Medulla oblongata (tissue), 1 donor: ENCODE measurements around the gene SARDH.
"Not testable (repeated sequence)": the region's sequence is repeated elsewhere in the genome, so short reads cannot be mapped to it uniquely, and the experiment has no call there.

Experiments
- DNase-seq: peaks from one replicate; pipeline ENCODE4 v3.0.0-alpha.2; 2015; ENCODE audit errors: extremely low spot score

SARDH gene

GRCh38 chr9:133632806-133633680 is 105.1 kb downstream of the SARDH start:
- DNase-seq: no peak

GRCh38 chr9:133631111-133631510 is 107.0 kb downstream of the SARDH start:
- no peak for DNase-seq

- DNase-seq: no peak
These were observed 108.7 kb downstream of the SARDH start for GRCh38 chr9:133629221-133630110.

DNA sequence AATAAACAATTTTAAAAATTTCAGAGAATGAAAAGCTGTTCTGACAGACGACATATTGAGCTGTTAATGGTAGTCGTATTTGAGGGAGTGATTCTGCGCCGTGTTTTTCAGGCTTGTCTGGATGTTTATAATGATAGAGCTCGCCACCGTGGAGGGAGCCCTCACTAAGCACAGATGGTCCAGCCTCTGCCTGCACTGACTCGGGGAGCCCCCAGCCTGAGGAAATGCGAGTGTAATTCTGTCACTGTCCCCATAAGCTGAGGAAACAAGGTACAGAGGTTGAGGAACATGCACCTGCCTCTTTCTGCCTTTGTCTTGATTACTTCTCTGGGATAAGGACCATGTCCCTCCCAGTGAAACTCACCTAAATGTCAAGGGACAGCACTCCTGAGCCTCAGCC is 109.4 kb downstream of the SARDH start:
- no peak for DNase-seq

DNA sequence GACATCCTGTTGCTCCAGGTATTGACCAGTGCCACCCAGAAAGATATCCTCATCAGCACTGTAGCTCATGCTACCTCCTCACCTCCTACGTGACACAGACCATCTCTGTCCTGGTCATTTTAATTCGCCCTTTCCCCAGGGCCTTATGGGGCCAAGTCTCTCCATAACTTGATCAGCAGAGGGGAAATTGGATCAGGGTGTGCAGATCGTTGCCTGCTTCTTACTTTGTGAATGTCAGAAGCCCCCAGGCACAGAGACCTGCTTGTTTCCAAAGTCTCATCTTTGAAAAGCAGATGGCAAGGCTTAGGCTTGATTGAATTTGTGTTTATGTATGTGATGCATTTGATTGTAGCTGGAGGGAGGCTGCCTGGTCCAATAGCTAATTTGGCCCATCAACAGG is 110.8 kb downstream of the SARDH start:
- DNase-seq: no peak

- not testable (repeated sequence) for DNase-seq
These were observed 112.1 kb downstream of the SARDH start for GRCh38 chr9:133626008-133626407.

DNA sequence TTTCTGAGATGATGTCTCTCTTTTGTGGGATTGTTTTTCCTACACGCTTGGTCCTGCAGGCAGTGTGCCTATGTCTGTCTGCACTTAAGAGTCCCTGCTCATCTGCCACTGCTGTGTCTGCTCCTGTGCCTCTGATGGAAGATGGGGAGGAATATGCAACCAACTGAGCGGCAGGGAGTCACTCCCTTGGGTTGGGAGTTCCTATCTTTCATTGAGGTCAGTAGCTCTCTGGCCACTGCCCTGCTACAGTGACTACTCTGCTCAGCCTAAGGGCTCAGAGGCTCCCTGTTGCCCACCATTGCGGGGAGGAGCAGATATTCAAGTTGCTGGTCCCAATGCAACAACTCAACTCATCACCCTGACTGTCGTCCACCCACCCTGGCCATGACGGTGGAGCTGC is 115.6 kb downstream of the SARDH start:
- DNase-seq: no peak

DNA sequence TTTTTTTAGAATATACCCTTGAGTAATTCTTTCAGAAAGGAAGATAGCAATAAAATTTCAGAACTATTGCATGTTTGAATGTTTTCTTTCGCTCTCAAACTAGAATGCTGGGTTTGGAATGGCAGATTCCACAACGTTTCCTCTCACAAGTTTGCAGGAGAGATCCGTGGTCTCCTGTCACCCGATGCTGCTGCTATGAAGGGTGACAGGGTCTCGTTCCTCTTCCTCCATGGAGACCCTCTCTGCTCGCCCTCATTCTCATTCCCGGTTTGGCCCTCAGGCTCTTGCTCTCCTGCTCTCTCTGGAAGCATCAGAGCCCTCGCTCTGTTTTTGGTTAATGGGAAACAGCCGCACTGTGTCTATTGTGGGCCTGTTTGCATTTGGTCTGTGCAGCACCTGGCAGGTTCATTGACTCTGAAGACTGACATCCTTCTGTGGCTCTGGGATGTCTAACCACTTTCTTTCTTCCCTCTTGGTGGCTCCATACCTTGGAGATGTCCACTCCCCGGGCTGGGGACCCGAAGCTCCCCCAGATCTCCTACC is 116.4 kb downstream of the SARDH start:
- no peak for DNase-seq

GRCh38 chr9:133619791-133620190 is 118.4 kb downstream of the SARDH start:
- DNase-seq: peak; percentile 77

- no peak for DNase-seq
These were observed 119.4 kb downstream of the SARDH start for GRCh38 chr9:133618726-133619125.

- no peak for DNase-seq
These were observed 121.3 kb downstream of the SARDH start for GRCh38 chr9:133616643-133617405.

DNA sequence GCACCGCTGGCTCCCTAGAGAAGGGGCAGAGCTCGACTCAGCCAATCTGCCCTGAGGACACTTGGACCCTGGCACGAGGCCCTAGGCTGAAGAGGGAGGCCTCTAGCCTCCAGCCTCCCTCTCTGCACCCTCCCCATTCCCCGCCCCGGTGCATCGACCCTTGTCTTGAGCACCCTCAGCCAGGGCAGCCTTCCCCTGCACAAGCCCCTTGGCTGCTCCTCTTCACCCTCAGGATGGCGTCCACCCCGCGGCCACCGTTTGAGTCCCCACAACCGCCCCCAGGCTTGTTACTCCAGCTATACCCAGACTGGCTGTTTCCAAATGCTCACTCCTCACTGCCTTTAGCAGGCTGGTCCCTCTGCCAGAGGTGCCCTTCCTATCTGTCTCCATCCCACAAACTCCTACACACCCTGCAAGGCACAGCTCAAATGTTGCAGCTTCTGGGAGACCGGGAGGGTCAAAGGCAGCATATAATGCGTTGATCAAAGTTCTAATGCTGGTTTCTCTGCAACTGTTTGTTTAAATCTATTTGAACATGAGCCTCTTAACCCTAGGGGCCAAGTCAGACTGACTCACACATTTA is 122.5 kb downstream of the SARDH start:
- no peak for DNase-seq

DNA sequence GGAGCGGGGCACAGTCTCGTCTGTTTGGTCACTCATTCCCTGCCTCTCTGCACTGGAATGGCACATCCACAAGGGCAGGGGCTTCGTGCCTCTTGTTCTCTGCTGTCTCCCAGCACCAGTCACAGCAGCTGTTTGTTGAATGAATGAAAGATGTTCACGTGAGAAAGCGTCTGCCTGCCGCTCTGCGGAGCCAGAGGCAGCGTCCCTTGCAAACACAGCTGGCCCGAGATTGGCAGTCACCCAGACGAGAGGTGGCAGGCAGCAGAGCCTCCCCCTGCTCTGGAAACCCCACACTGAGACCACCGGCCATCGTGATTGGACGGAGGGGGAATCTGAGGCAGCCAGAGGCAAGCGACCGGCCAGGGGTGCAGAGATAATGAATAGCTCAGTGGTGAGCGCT is 123.0 kb downstream of the SARDH start:
- no peak for DNase-seq

GRCh38 chr9:133614678-133615077 is 123.5 kb downstream of the SARDH start:
- DNase-seq: no peak

- DNase-seq: no peak
These were observed 124.1 kb downstream of the SARDH start for GRCh38 chr9:133614056-133614455.
